GM12865 (cell line): ENCODE measurements around the gene S100A1.

ENCODE experiments used
- DNase-seq: peaks from one replicate; pipeline ENCODE4 v3.0.0; 2010; ENCODE audit warnings: low read depth
- H3K4me3 ChIP-seq: 2 replicates; pipeline ENCODE4 v1.5.1; 2011; ENCODE audit warnings: mild to moderate bottlenecking, low read depth, low read length, control low read depth
- CTCF ChIP-seq: IDR thresholded peaks from 2 replicates; pipeline ENCODE4 v1.5.1; 2011; ENCODE audit warnings: low read length, control low read depth, low read depth, inconsistent platforms; ENCODE audit not compliant: insufficient read depth; ENCODE audit errors: missing control alignments

S100A1 gene

DNA sequence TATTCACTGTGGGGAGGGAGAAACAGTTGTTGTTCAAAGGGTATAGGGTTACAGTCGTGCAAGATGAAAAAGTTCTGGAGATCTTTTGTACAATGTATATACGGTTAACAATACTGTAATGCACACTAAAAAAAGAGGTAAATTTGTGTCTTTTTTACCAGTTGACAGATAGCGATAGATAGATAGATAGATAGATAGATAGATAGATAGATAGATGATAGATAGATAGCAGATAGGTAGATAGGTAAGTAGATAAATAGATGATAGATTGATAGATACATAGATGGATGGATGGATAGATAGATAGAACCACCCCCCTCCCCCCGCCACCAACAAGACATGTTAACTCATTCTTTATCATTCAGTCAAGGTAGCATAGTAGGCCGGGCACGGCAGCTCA is 25.5 kb upstream of the S100A1 start:
- no peak overlapping the region for H3K4me3 ChIP-seq
- TF ChIP-seq CTCF = no peak
- no peak for DNase-seq

DNA sequence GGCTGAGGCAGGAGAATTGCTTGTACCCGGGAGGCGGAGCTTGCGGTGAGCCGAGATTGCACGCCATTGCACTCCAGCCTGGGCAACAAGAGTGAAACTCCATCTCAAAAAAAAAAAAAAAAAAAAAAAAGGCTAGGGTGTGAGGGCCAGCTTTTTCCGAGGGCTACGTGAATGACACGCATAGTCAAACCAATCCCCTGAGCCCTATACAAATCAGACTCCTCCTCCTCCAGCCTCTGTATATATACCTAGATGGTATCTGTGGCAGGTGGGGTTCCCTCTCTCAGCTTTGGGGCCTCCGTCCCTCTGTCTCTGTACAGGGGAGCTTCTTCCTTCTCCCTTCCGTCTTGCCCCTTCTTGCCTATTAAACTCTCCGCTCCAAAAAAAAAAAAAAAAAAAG is 22.0 kb upstream of the S100A1 start:
- H3K4me3 ChIP-seq = no peak overlapping the region
- TF ChIP-seq CTCF = no peak
- no peak for DNase-seq

DNA sequence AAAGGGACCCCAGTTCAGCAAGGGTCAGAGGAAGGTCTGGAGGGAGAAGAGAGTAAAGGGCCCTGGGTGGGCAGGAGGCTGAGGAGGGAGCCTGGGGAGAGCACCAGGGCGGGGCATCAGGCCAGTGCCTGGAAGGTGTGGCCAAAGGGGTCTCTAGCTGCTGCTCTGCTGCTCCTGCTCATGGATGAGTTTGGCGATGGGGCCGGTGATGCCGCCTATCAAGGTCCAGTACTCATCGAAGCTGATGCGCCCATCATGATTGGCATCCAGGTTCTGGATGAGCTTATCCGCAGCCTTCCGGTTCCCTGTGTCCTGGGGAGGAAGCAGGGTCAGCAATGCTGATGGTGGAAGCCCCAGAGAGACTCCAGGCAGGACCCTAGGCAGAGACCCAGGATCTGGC is 20.9 kb upstream of the S100A1 start:
- TF ChIP-seq CTCF = no peak
- DNase-seq = no peak
- H3K4me3 ChIP-seq = no peak overlapping the region

- H3K4me3 ChIP-seq = no peak overlapping the region
- no peak for DNase-seq
- TF ChIP-seq CTCF = no peak
Observed at GRCh38 chr1:153608089-153608682, 20.0 kb upstream of the S100A1 start.

GRCh38 chr1:153608742-153609584 is 19.3 kb upstream of the S100A1 start:
- DNase-seq = no peak
- no peak for TF ChIP-seq CTCF
- H3K4me3 ChIP-seq = no peak overlapping the region

- no peak for TF ChIP-seq CTCF
Observed at GRCh38 chr1:153609585-153609907, 18.7 kb upstream of the S100A1 start.

More at GRCh38 chr1:153609585-153609907, 18.7 kb upstream of the S100A1 start:
- DNase-seq = no peak
- H3K4me3 ChIP-seq = no peak overlapping the region
